Measurements from ENCODE around the gene CFAP221.

The CFAP221 gene

DNA sequence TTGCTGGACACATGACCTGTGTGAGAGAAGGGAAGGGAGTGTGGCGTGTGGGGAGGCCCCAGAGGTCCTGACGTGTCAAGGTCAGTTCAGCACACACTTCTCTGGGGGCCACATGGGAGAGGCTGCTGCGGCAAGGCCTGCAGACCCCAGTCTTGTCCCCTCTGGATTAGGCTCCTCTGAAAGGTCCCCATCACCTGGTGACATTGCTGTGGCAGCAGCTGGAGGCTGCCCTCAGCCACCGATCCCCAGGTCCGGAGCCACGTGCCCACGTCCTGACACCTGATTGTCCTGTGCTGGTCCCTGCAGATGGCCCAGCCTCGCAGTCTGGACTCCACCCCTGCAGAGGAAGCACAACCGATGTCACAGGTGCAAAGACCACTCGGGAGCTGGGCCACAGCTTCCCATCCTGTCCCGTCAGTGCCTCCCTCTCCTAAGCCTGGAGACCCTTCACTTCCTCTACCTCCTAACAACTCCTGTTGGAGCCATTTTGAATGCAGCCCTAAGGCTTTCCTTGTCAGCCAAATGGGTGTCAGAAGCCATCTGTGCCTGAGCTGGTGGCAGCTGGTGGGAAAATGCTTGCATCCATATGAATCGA is 147.5 kb downstream of the CFAP221 start:
- H3K4me1 ChIP-seq (ENCODE audit: insufficient read depth, low read length, poor library complexity, severe bottlenecking) = peaks cover 10% of the 10 kb centered on the region
- no peak overlapping the region for H3K9ac ChIP-seq (ENCODE audit: low read depth, low read length, poor library complexity, severe bottlenecking)

DNA sequence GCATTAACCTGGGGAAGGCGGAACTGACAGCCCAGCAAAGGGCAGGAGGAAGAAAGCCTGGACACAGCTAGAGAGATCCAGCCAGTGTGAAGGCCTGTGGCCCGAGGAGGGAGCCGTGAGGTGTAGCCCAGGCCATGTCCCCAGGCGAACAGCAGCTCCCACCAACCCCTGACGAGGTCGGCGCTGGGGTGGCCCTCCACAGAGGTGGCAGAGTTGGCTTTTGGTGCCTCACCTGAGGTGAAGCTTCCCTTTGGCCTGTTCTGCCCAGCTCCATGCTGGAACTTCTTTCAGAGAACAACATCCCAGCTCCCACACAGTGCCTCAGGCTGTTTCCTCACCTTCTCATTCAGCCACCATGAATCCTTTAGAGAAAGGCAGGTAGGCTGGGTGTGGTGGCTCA is 148.1 kb downstream of the CFAP221 start:
- Histone ChIP-seq H3K4me2 (ENCODE audit: low read depth, low read length, poor library complexity, severe bottlenecking) (no peak overlapping the region), H3K36me3 (ENCODE audit: insufficient read depth, low read length) (no peaks in the 10 kb centered on the region), H2AFZ (ENCODE audit: low read length) (no peak overlapping the region), H3F3A (ENCODE audit: low read depth) (no peaks in the 10 kb centered on the region), H3K4me1 (ENCODE audit: insufficient read depth, low read length, poor library complexity, severe bottlenecking) (peaks cover 10% of the 10 kb centered on the region), H4K20me1 (ENCODE audit: insufficient read depth, low read length, poor library complexity, severe bottlenecking) (no peaks in the 10 kb centered on the region), H3K9me3 (ENCODE audit: insufficient read depth, low read depth, low read length) (no peaks in the 10 kb centered on the region), H3K9ac (ENCODE audit: low read depth, low read length, poor library complexity, severe bottlenecking) (no peak overlapping the region), H3K27me3 (ENCODE audit: insufficient read depth, low read length, poor library complexity, severe bottlenecking) (no peaks in the 10 kb centered on the region), H3K9me2 (replicated peaks; ENCODE audit: low read depth, low read length) (no peaks in the 10 kb centered on the region), H3K79me2 (ENCODE audit: insufficient read depth, low read length) (no peaks in the 10 kb centered on the region), H3K4me3 (ENCODE audit: low read length, poor library complexity, severe bottlenecking) (no peak overlapping the region)
- no peak for TF ChIP-seq EZH2phosphoT487 (IDR thresholded peaks at IDR 0.05; ENCODE audit: borderline replicate concordance)
- TF ChIP-seq, protein P1, sequence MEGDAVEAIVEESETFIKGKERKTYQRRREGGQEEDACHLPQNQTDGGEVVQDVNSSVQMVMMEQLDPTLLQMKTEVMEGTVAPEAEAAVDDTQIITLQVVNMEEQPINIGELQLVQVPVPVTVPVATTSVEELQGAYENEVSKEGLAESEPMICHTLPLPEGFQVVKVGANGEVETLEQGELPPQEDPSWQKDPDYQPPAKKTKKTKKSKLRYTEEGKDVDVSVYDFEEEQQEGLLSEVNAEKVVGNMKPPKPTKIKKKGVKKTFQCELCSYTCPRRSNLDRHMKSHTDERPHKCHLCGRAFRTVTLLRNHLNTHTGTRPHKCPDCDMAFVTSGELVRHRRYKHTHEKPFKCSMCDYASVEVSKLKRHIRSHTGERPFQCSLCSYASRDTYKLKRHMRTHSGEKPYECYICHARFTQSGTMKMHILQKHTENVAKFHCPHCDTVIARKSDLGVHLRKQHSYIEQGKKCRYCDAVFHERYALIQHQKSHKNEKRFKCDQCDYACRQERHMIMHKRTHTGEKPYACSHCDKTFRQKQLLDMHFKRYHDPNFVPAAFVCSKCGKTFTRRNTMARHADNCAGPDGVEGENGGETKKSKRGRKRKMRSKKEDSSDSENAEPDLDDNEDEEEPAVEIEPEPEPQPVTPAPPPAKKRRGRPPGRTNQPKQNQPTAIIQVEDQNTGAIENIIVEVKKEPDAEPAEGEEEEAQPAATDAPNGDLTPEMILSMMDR (conservative IDR thresholded peaks at IDR 0.05; ENCODE audit: low read length) = no peak

More for the DNA sequence above, 147.5 kb downstream of the CFAP221 start:
- H2AFZ ChIP-seq (ENCODE audit: low read length) = no peak overlapping the region
- H3F3A ChIP-seq (ENCODE audit: low read depth) = no peaks in the 10 kb centered on the region
- H3K4me2 ChIP-seq (ENCODE audit: low read depth, low read length, poor library complexity, severe bottlenecking) = no peak overlapping the region
- TF ChIP-seq, protein P1 (conservative IDR thresholded peaks at IDR 0.05; ENCODE audit: low read length) = no peak
- TF ChIP-seq EZH2phosphoT487 (IDR thresholded peaks at IDR 0.05; ENCODE audit: borderline replicate concordance) = no peak
- H4K20me1 ChIP-seq (ENCODE audit: insufficient read depth, low read length, poor library complexity, severe bottlenecking) = no peaks in the 10 kb centered on the region
- H3K79me2 ChIP-seq (ENCODE audit: insufficient read depth, low read length) = no peaks in the 10 kb centered on the region
- no peak overlapping the region for H3K4me3 ChIP-seq (ENCODE audit: low read length, poor library complexity, severe bottlenecking)
- H3K36me3 ChIP-seq (ENCODE audit: insufficient read depth, low read length) = no peaks in the 10 kb centered on the region
- no peaks in the 10 kb centered on the region for H3K9me3 ChIP-seq (ENCODE audit: insufficient read depth, low read depth, low read length)
- no peaks in the 10 kb centered on the region for H3K9me2 ChIP-seq (replicated peaks; ENCODE audit: low read depth, low read length)
- H3K27me3 ChIP-seq (ENCODE audit: insufficient read depth, low read length, poor library complexity, severe bottlenecking) = no peaks in the 10 kb centered on the region

DNA sequence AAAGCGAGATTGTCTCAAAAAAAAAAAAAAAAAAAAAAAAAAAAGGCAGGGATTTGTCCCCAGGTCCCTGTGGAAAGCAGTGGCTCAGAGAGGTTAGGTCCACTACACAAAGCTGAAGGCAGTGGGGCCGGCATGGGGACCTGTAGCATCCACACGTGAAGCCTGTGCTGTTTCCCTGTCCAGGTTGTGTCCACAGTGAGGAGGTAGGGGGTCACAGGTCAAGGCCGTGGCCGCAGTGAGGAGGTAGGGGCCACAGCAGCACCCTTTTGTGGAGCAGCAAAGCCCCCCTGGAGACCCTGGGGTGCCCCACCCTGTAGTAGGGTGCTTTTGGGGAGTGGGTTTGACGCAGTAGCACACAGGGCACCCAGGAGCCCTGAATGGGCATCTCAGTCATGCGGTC is 148.7 kb downstream of the CFAP221 start:
- H2AFZ ChIP-seq (ENCODE audit: low read length) = no peak overlapping the region
- H3K9me3 ChIP-seq (ENCODE audit: insufficient read depth, low read depth, low read length) = no peaks in the 10 kb centered on the region
- H3K4me1 ChIP-seq (ENCODE audit: insufficient read depth, low read length, poor library complexity, severe bottlenecking) = peaks cover 10% of the 10 kb centered on the region
- H3K4me2 ChIP-seq (ENCODE audit: low read depth, low read length, poor library complexity, severe bottlenecking) = no peak overlapping the region
- no peak overlapping the region for H3K4me3 ChIP-seq (ENCODE audit: low read length, poor library complexity, severe bottlenecking)
- H3K9ac ChIP-seq (ENCODE audit: low read depth, low read length, poor library complexity, severe bottlenecking) = no peak overlapping the region
- H3K79me2 ChIP-seq (ENCODE audit: insufficient read depth, low read length) = no peaks in the 10 kb centered on the region
- no peaks in the 10 kb centered on the region for H3K36me3 ChIP-seq (ENCODE audit: insufficient read depth, low read length)
- TF ChIP-seq, protein P1 (conservative IDR thresholded peaks at IDR 0.05; ENCODE audit: low read length) = no peak
- TF ChIP-seq EZH2phosphoT487 (IDR thresholded peaks at IDR 0.05; ENCODE audit: borderline replicate concordance) = no peak
- H3K27me3 ChIP-seq (ENCODE audit: insufficient read depth, low read length, poor library complexity, severe bottlenecking) = no peaks in the 10 kb centered on the region
- H3F3A ChIP-seq (ENCODE audit: low read depth) = no peaks in the 10 kb centered on the region
- H4K20me1 ChIP-seq (ENCODE audit: insufficient read depth, low read length, poor library complexity, severe bottlenecking) = no peaks in the 10 kb centered on the region
- no peaks in the 10 kb centered on the region for H3K9me2 ChIP-seq (replicated peaks; ENCODE audit: low read depth, low read length)
